WTC11 (cell line): ENCODE measurements around the gene KCNJ11.

Source experiments
- CBFB ChIP-seq: sonication (generic); formaldehyde crosslinking; IDR thresholded peaks from 2 replicates; pipeline ENCODE4 v1.8.1; 2022; ENCODE audit warnings: mild to moderate bottlenecking, low read depth, missing genetic modification reagents
- CTCF ChIP-seq: fragments of 200-600 bp; IDR thresholded peaks from 2 replicates; pipeline ENCODE4 v1.8.0; 2022; ENCODE audit warnings: antibody characterized with exemption
- IRF2 ChIP-seq: sonication (generic); formaldehyde crosslinking; IDR thresholded peaks from 2 replicates; pipeline ENCODE4 v1.8.0; 2022; ENCODE audit warnings: low read depth, missing genetic modification reagents, borderline replicate concordance
- MAX ChIP-seq: sonication (generic); formaldehyde crosslinking; IDR thresholded peaks from 2 replicates; pipeline ENCODE4 v1.8.0; 2022; ENCODE audit warnings: mild to moderate bottlenecking, missing genetic modification reagents
- NR3C1 ChIP-seq: sonication (generic); formaldehyde crosslinking; conservative IDR thresholded peaks from 2 replicates; pipeline ENCODE4 v1.8.1; 2023; ENCODE audit warnings: low read depth, mild to moderate bottlenecking, missing genetic modification reagents
- PRDM15 ChIP-seq: sonication (generic); formaldehyde crosslinking; IDR thresholded peaks from 2 replicates; pipeline ENCODE4 v1.8.0; 2022; ENCODE audit warnings: missing genetic modification reagents
- STAT6 ChIP-seq: sonication (generic); formaldehyde crosslinking; conservative IDR thresholded peaks from 2 replicates; pipeline ENCODE4 v1.8.1; 2023; ENCODE audit warnings: mild to moderate bottlenecking, low read depth, missing genetic modification reagents, moderate library complexity
- TCF7 ChIP-seq: sonication (generic); formaldehyde crosslinking; IDR thresholded peaks from 2 replicates; pipeline ENCODE4 v1.8.0; 2022; ENCODE audit warnings: mild to moderate bottlenecking, low read depth, missing genetic modification reagents, moderate library complexity
- TEAD4 ChIP-seq: sonication (generic); formaldehyde crosslinking; IDR thresholded peaks from 2 replicates; pipeline ENCODE4 v1.8.0; 2022; ENCODE audit warnings: mild to moderate bottlenecking, missing genetic modification reagents

GRCh38 chr11:17354601-17354991 is 33.9 kb downstream of the KCNJ11 start:
- peak; percentile 47 for TF ChIP-seq CTCF
- no peak for TF ChIP-seq NR3C1 (CRISPR knock-in tag)
- TF ChIP-seq IRF2 (CRISPR knock-in tag): no peak
- TF ChIP-seq MAX (CRISPR knock-in tag): no peak
- no peak for TF ChIP-seq CBFB (CRISPR knock-in tag)
- no peak for TF ChIP-seq PRDM15 (CRISPR knock-in tag)
- TF ChIP-seq TCF7: no peak
- TF ChIP-seq STAT6 (CRISPR knock-in tag): no peak
- no peak for TF ChIP-seq TEAD4
